Cardiac muscle cell (in vitro differentiated cells and primary cell): ENCODE results near the gene TIMM50. TPM values are rescaled to one million over a fixed set of nuclear protein-coding genes. Genes with fewer than 3 reads are reported as not detected.
"Not testable (repeated sequence)": the region's sequence is repeated elsewhere in the genome, so short reads cannot be mapped to it uniquely, and the experiment has no call there.

Source experiments
- DNase-seq, 2 donors: peaks; one replicate each; pipeline versions ENCODE4 v3.0.0 to v3.0.0-alpha.2; 2010 to 2017; ENCODE audit warnings: low read depth in 1 of 2, low spot score in 1 of 2
- H3K27ac ChIP-seq: fragments of 200-600 bp; sonication (generic); 2 replicates; pipeline ENCODE4 v1.5.1; 2016
- H3K27me3 ChIP-seq: fragments of 200-600 bp; sonication (generic); 2 replicates; pipeline ENCODE4 v1.6.0; 2016; ENCODE audit warnings: control low read depth
- H3K36me3 ChIP-seq: fragments of 200-600 bp; sonication (generic); 2 replicates; pipeline ENCODE4 v1.5.1; 2016; ENCODE audit warnings: control low read depth
- H3K4me1 ChIP-seq: fragments of 200-600 bp; sonication (generic); 2 replicates; pipeline ENCODE4 v1.8.1; 2017; ENCODE audit warnings: low read depth, mild to moderate bottlenecking, mixed run types
- H3K4me3 ChIP-seq: fragments of 200-600 bp; sonication (generic); 2 replicates; pipeline ENCODE4 v1.5.1; 2016; ENCODE audit warnings: mild to moderate bottlenecking
- H3K9me3 ChIP-seq: fragments of 200-600 bp; sonication (generic); 2 replicates; pipeline ENCODE4 v1.5.1; 2017; ENCODE audit warnings: low read depth, mild to moderate bottlenecking, control low read depth
- polyA plus RNA-seq: library from polyadenylated mRNA; unstranded; fragments of >200 nt; fragmentation: Nextera tagmentation; extraction: Ambion mirVana; gene quantifications from 2 replicates; pipeline ENCODE4 v1.2.1, GENCODE V29; 2016
- total RNA-seq: library from RNA; depleted of rRNA; stranded (reverse); fragments of >200 nt; gene quantifications from 2 replicates; pipeline ENCODE4 v1.2.3, GENCODE V29; 2016
- TF ChIP-seq, protein P1 (sequence below): IDR thresholded peaks from 2 replicates; pipeline ENCODE4 v1.5.1; 2012; ENCODE audit warnings: low read depth, mild to moderate bottlenecking, low read length

TIMM50 gene
- total and polyA plus RNA-seq, 2 experiments from 2014 or later, result 80.4 to 93.3 TPM

DNA sequence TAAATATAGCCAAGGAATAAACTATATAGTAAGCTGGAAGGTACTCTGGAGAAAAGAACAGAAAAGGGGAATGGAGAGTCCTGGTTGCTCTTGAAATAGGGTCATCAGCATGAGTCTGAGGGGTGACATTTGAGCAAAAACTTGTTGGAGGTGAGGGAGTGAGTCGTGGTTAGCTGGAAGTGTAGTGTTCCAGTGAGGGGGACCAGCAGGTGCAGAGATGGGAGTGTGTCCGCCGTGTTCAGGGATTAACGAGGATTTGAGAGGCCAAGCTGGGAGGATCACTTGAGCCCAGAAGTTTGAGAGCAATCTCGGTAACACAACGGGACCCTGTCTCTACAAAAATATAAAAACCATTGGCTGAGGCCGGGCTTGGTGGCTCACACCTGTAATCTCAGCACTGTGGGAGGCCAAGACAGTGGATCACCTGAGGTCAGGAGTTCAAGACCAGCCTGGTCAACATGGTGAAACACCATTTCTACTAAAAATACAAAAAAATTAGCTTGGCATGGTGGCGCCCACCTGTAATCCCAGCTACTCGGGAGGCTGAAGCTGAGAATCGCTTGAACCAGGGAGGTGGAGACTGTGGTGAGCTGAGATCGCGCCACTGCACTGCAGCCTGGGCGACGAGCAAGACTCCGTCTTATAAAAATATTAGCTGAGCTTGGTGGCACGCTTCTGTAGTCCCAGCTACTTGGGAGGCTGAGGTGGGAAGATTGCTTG, 34.1 kb upstream of the TIMM50 start:
- Histone ChIP-seq H3K9me3 (no peaks in the 10 kb centered on the region), H3K27me3 (no peaks in the 10 kb centered on the region), H3K4me3 (peak overlapping the region; percentile 83), H3K36me3 (no peaks in the 10 kb centered on the region), H3K4me1 (peaks cover 4% of the 10 kb centered on the region), H3K27ac (no peak overlapping the region)
- no peak for DNase-seq
- TF ChIP-seq, protein P1, sequence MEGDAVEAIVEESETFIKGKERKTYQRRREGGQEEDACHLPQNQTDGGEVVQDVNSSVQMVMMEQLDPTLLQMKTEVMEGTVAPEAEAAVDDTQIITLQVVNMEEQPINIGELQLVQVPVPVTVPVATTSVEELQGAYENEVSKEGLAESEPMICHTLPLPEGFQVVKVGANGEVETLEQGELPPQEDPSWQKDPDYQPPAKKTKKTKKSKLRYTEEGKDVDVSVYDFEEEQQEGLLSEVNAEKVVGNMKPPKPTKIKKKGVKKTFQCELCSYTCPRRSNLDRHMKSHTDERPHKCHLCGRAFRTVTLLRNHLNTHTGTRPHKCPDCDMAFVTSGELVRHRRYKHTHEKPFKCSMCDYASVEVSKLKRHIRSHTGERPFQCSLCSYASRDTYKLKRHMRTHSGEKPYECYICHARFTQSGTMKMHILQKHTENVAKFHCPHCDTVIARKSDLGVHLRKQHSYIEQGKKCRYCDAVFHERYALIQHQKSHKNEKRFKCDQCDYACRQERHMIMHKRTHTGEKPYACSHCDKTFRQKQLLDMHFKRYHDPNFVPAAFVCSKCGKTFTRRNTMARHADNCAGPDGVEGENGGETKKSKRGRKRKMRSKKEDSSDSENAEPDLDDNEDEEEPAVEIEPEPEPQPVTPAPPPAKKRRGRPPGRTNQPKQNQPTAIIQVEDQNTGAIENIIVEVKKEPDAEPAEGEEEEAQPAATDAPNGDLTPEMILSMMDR, result no peak

DNA sequence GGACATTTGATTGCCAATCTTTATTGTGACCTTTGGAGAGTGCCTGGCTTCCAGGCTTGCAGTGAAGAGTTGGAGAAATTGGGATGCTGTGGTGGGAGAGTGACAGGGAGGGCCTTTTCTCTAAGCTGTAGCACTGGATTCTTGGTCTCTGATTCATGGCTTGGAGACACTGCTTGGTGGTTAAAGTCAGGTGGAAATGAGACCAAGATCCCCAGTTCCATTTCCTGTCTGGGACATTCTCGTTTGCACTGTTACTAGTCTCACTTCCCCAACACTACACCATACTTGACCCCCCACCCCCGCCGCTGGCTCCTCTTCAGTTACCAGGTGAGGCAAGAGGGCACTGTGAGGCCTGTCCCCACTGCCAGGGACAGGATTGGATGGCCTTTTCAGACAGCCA, 32.4 kb upstream of the TIMM50 start:
- Histone ChIP-seq H3K4me1 (peaks cover 4% of the 10 kb centered on the region), H3K27ac (peak overlapping the region; percentile 40), H3K36me3 (peaks cover 3% of the 10 kb centered on the region), H3K4me3 (no peak overlapping the region), H3K9me3 (no peaks in the 10 kb centered on the region), H3K27me3 (no peaks in the 10 kb centered on the region)
- TF ChIP-seq, protein P1, result no peak
- no peak for DNase-seq

DNA sequence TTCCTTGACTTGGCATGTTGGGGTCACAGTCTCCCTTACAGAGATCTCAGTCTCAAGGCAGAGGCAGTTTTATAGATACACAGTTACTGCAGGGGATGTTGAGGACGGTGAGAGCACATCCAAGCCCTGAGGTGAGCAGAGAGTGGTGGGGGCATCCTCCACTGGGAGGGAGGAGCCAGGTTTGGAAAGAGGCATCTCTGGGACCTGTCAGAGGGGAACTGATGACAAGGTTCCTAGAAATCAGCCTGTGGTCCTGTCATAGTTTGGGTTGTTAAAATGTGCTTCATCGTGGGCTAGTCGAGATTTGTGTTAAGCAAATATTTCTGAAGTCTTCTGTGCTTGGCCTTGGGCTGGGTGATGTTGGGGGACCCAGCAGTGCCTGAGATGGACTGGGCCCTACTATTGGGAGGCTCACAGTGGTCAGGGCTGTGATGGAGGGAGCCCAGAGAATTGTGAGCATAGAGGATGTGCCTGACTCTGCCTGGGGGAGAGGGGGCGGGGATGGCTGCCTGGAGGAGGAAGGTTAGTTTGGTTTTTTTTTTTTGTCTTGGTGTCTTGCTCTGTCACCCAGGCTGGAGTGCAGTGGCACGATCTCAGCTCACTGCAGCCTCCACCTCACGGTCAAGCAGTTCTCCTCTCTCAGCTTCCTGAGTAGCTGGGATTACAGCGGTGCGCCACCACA, 31.4 kb upstream of the TIMM50 start:
- Histone ChIP-seq H3K36me3 (peaks cover 5% of the 10 kb centered on the region), H3K4me1 (peaks cover 4% of the 10 kb centered on the region), H3K27me3 (no peaks in the 10 kb centered on the region), H3K9me3 (no peaks in the 10 kb centered on the region), H3K4me3 (no peak overlapping the region), H3K27ac (no peak overlapping the region)
- TF ChIP-seq, protein P1, result no peak
- DNase-seq, result no peak

DNA sequence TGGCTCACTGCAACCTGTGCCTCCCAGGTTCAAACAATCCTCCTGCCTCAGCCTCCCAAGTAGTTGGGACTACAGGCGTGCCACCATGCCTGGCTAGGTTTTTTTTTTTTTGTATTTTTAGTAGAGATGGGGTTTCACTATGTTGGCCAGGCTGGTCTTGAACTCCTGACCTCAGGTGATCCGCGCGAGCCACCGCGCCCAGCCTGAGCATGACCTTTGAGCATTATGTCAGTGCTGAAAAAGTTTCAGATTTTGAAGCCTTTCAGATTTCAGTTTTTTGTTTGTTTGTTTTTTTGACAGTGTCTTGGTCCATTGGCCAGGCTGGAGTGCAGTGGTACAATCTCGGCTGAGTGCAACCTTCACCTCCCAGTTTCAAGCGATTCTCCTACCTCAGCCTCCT, 29.4 kb upstream of the TIMM50 start:
- DNase-seq, H3K4me3 ChIP-seq, H3K36me3 ChIP-seq, H3K27me3 ChIP-seq, H3K4me1 ChIP-seq, H3K27ac ChIP-seq, H3K9me3 ChIP-seq: not testable (repeated sequence)

DNA sequence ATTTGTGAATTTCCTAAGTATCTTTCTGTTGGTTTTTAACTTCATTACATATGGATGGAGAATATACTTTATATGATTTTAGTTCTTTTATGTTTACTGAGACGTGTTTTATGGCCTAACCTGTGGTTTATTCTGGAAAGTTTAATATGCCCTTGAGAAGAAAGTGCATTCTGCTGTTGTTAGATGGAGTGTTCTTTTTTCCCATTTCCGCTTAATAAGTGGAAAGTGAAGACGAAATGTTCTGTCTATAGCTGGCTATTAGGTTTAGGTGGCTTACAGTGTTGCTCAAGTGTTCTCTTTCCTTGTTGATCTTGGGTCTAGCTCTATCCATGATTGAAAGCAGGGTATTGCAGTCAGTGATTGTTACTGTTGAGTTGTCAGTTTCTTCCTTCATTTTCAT, 17.2 kb upstream of the TIMM50 start:
- Histone ChIP-seq H3K4me1 (no peaks in the 10 kb centered on the region), H3K27me3 (no peaks in the 10 kb centered on the region), H3K36me3 (peaks cover 61% of the 10 kb centered on the region), H3K4me3 (no peak overlapping the region), H3K9me3 (no peaks in the 10 kb centered on the region), H3K27ac (peak overlapping the region; percentile 25)
- TF ChIP-seq, protein P1, result no peak
- no peak for DNase-seq
